OCI-LY7 (cell line): ENCODE data around the gene RARG. TPM values are rescaled to one million over a fixed set of nuclear protein-coding genes. Genes with fewer than 3 reads are reported as not detected.

Experiments used
- BruUV-seq: library from RNA; stranded (reverse); fragments of 400-500 nt; replicated peaks from 2 replicates; lab custom pipeline; 2021; lab: Mats Ljungman, UMichigan
- CTCF ChIA-PET: fragments of 300-600 bp; sonication (Branson Sonifier 250); formaldehyde crosslinking; loops from one replicate; lab custom pipeline; 2022; ENCODE audit warnings: antibody characterized with exemption; ENCODE audit not compliant: unreplicated experiment; lab: Charles Lee
- POLR2A ChIA-PET: fragments of 300-600 bp; sonication (Branson Sonifier 250); formaldehyde crosslinking; loops from one replicate; lab custom pipeline; 2022; ENCODE audit warnings: antibody characterized with exemption; lab: Charles Lee
- DNase-seq: peaks from one replicate; pipeline ENCODE4 v3.0.0-alpha.2; 2015; ENCODE audit warnings: low spot score
- H2AFZ ChIP-seq: fragments of 200-600 bp; sonication (generic), shearing (Covaris generic); 2 replicates; pipeline ENCODE4 v1.6.1; 2014; ENCODE audit warnings: mild to moderate bottlenecking, antibody characterized with exemption, low read length, moderate library complexity
- H3K27ac ChIP-seq: fragments of 200-600 bp; sonication (generic); 2 replicates; pipeline ENCODE4 v1.5.1; 2014; ENCODE audit warnings: mixed run types, low read depth, mild to moderate bottlenecking, moderate library complexity, low read length, inconsistent platforms; ENCODE audit not compliant: poor library complexity, severe bottlenecking
- H3K36me3 ChIP-seq: fragments of 200-600 bp; sonication (generic); 2 replicates; pipeline ENCODE4 v1.6.1; 2014; ENCODE audit warnings: mild to moderate bottlenecking, antibody characterized with exemption, low read length, moderate library complexity, mixed read lengths; ENCODE audit not compliant: insufficient read depth
- H3K4me1 ChIP-seq: fragments of 200-600 bp; sonication (generic); 2 replicates; pipeline ENCODE4 v1.5.1; 2014; ENCODE audit warnings: mild to moderate bottlenecking, low read length; ENCODE audit not compliant: insufficient read depth, poor library complexity, severe bottlenecking
- H3K4me2 ChIP-seq: fragments of 200-600 bp; sonication (generic); 2 replicates; pipeline ENCODE4 v1.6.1; 2014; ENCODE audit warnings: mild to moderate bottlenecking, low read length
- H3K4me3 ChIP-seq: fragments of 200-600 bp; sonication (generic); 2 replicates; pipeline ENCODE4 v1.5.1; 2014; ENCODE audit warnings: mild to moderate bottlenecking, low read depth, low read length; ENCODE audit not compliant: poor library complexity, severe bottlenecking
- H3K79me2 ChIP-seq: fragments of 200-600 bp; sonication (generic); 2 replicates; pipeline ENCODE4 v1.6.1; 2016; ENCODE audit warnings: low read depth, mild to moderate bottlenecking, low read length, moderate library complexity, mixed read lengths; ENCODE audit not compliant: insufficient read depth
- H3K9me2 ChIP-seq: fragments of 200-600 bp; sonication (generic); 2 replicates; pipeline ENCODE4 v1.6.1; 2016; ENCODE audit warnings: mild to moderate bottlenecking, low read length, mixed read lengths; ENCODE audit not compliant: insufficient read depth
- H3K9me3 ChIP-seq: fragments of 200-600 bp; sonication (generic); 2 replicates; pipeline ENCODE4 v1.6.1; 2014; ENCODE audit warnings: mild to moderate bottlenecking, mixed run types, low read length, mixed read lengths
- H4K20me1 ChIP-seq: fragments of 200-600 bp; sonication (generic); 2 replicates; pipeline ENCODE4 v1.6.1; 2014; ENCODE audit warnings: mild to moderate bottlenecking, antibody characterized with exemption, low read length, moderate library complexity, mixed read lengths; ENCODE audit not compliant: insufficient read depth
- CTCF ChIP-seq: fragments of 200-600 bp; sonication (generic); conservative IDR thresholded peaks from 2 replicates; pipeline ENCODE4 v1.5.1; 2014; ENCODE audit warnings: mild to moderate bottlenecking, antibody characterized with exemption, low read length, moderate library complexity, mixed read lengths
- EZH2phosphoT487 ChIP-seq: fragments of 200-600 bp; sonication (generic); IDR thresholded peaks from 2 replicates; pipeline ENCODE4 v1.6.1; 2018; ENCODE audit warnings: low read depth, borderline replicate concordance, mild to moderate bottlenecking, mixed run types, antibody characterized with exemption, low read length, moderate library complexity, mixed read lengths
- intact Hi-C: fragments of 100-400 bp; cut with micrococcal nuclease; formaldehyde crosslinking; loops from one replicate; pipeline ENCODE4 v1.10.0; 2022; ENCODE audit not compliant: unreplicated experiment
- total RNA-seq, 2 experiments: library from RNA; depleted of rRNA in 1 of 2; stranded (reverse); fragments of >200 nt in 1 of 2; shearing (Covaris generic) in 1 of 2; gene quantifications; 2 replicates each; pipeline ENCODE4 v1.2.3, GENCODE V29; 2014 to 2022

RARG gene
- total RNA-seq, 2 experiments from 2014 or later, result 7.0 to 8.4 TPM

GRCh38 chr12:53180931-53181645 lies 50.9 kb downstream of the RARG start:
- CTCF ChIA-PET, result interaction anchor here (0.6 kb wide), 1 partner anchor 88 kb away, joined by 5 read pairs; no protein-coding TSS in a partner anchor
- no peak for TF ChIP-seq CTCF
- TF ChIP-seq EZH2phosphoT487, result no peak
- peak overlapping the region; percentile 91 for H3K4me3 ChIP-seq

GRCh38 chr12:53180220-53180930 lies 51.6 kb downstream of the RARG start, which contains the start of the genes CSAD and ZNF740:
Gene CSAD, minus strand, starts transcription at chr12:53180925. Its CDS starts 7,455 bp downstream, at chr12:53173470.
Gene ZNF740, plus strand, starts transcription at chr12:53180722. Its CDS starts 1,262 bp downstream, at chr12:53181984.
- intact Hi-C loops, result loop anchor here (1.0 kb wide), 3 partner anchors 20 to 41 kb away; no protein-coding TSS in a partner anchor
- POLR2A ChIA-PET, result interaction anchor here (0.6 to 4.6 kb wide), 15 partner anchors 14 to 248 kb away, joined by 3 to 41 read pairs (median 4); partner anchors contain the start of genes AAAS and PFDN5
- Histone ChIP-seq H3K79me2 (peaks cover 38% of the 10 kb centered on the region), H3K4me3 (peak within 1 kb of the TSS; percentile 91), H2AFZ (peak within 1 kb of the TSS; percentile 91), H3K4me2 (peak within 1 kb of the TSS; percentile 100), H3K36me3 (peaks cover 37% of the 10 kb centered on the region), H3K9me3 (peaks cover 7% of the 10 kb centered on the region; the same call in 1 of the 2 replicates), H3K9me2 (no peaks in the 10 kb centered on the region), H4K20me1 (no peaks in the 10 kb centered on the region), H3K27ac (peak within 1 kb of the TSS; percentile 87), H3K4me1 (peaks cover 50% of the 10 kb centered on the region)
- CTCF ChIA-PET, result interaction anchor here (0.6 kb wide), 1 partner anchor 89 kb away, joined by 5 read pairs; no protein-coding TSS in a partner anchor
- no TSS peak for BruUV-seq
- DNase-seq, result peak; percentile 99
- TF ChIP-seq CTCF (no peak), EZH2phosphoT487 (no peak)

More at GRCh38 chr12:53180931-53181645, 50.9 kb downstream of the RARG start:
- DNase-seq, result peak; percentile 88
- H3K9me3 ChIP-seq, result peaks cover 7% of the 10 kb centered on the region; the same call in 1 of the 2 replicates
- no peaks in the 10 kb centered on the region for H4K20me1 ChIP-seq
- H3K4me2 ChIP-seq, result peak overlapping the region; percentile 100
- intact Hi-C loops, result loop anchor here (1.0 kb wide), 3 partner anchors 19 to 40 kb away; no protein-coding TSS in a partner anchor
- H3K4me1 ChIP-seq, result peaks cover 52% of the 10 kb centered on the region
- H2AFZ ChIP-seq, result peak overlapping the region; percentile 20; the same call in 1 of the 2 replicates
- H3K79me2 ChIP-seq, result peaks cover 38% of the 10 kb centered on the region
- no TSS peak for BruUV-seq
- H3K9me2 ChIP-seq, result no peaks in the 10 kb centered on the region
- peaks cover 44% of the 10 kb centered on the region for H3K36me3 ChIP-seq
- POLR2A ChIA-PET, result interaction anchor here (0.6 to 4.6 kb wide), 14 partner anchors 9 to 449 kb away, joined by 3 to 41 read pairs (median 4); partner anchors contain the start of genes AAAS and PFDN5
- peak overlapping the region; percentile 87 for H3K27ac ChIP-seq
